HG03439 (cell line): ENCODE measurements around the gene NUDCD3.

Experiments
- ATAC-seq: cut with Tn5 transposase; IDR thresholded peaks from one replicate; pipeline ENCODE4 v1.9.1; 2021; ENCODE audit warnings: mild to moderate bottlenecking, moderate library complexity; ENCODE audit not compliant: unreplicated experiment

NUDCD3 gene

GRCh38 chr7:44372560-44373417 lies 117.7 kb downstream of the NUDCD3 start:
- ATAC-seq, result no peak

- no peak for ATAC-seq
These were observed 121.6 kb downstream of the NUDCD3 start for GRCh38 chr7:44368885-44369284.

GRCh38 chr7:44368455-44368854 lies 122.0 kb downstream of the NUDCD3 start:
- no peak for ATAC-seq

GRCh38 chr7:44367475-44368043 lies 122.9 kb downstream of the NUDCD3 start:
- no peak for ATAC-seq

GRCh38 chr7:44366986-44367385 lies 123.5 kb downstream of the NUDCD3 start:
- ATAC-seq, result no peak

GRCh38 chr7:44353668-44354067 lies 136.8 kb downstream of the NUDCD3 start:
- no peak for ATAC-seq

GRCh38 chr7:44348851-44349781 lies 141.3 kb downstream of the NUDCD3 start:
- no peak for ATAC-seq

GRCh38 chr7:44348300-44348699 lies 142.2 kb downstream of the NUDCD3 start:
- no peak for ATAC-seq

- ATAC-seq, result no peak
These were observed 142.8 kb downstream of the NUDCD3 start for GRCh38 chr7:44347546-44348114.

GRCh38 chr7:44346063-44346462 lies 144.4 kb downstream of the NUDCD3 start:
- no peak for ATAC-seq

GRCh38 chr7:44341401-44341800 lies 149.1 kb downstream of the NUDCD3 start:
- ATAC-seq, result no peak

GRCh38 chr7:44338600-44338999 lies 151.9 kb downstream of the NUDCD3 start:
- ATAC-seq, result no peak

- ATAC-seq, result no peak
These were observed 154.0 kb downstream of the NUDCD3 start for GRCh38 chr7:44336491-44336890.

GRCh38 chr7:44335184-44335583 lies 155.3 kb downstream of the NUDCD3 start:
- no peak for ATAC-seq

- ATAC-seq, result no peak
These were observed 155.7 kb downstream of the NUDCD3 start for GRCh38 chr7:44334734-44335097.

- no peak for ATAC-seq
These were observed 156.3 kb downstream of the NUDCD3 start for GRCh38 chr7:44333911-44334733.

GRCh38 chr7:44331682-44332081 lies 158.8 kb downstream of the NUDCD3 start:
- ATAC-seq, result no peak

GRCh38 chr7:44330331-44330730 lies 160.1 kb downstream of the NUDCD3 start:
- no peak for ATAC-seq

- no peak for ATAC-seq
These were observed 160.6 kb downstream of the NUDCD3 start for GRCh38 chr7:44329888-44330287.
